ENCODE measurements around the gene ACVR2B.
A peak's percentile ranks its signal among the peaks of the same experiment; 100 is the strongest.

Gene ACVR2B

GRCh38 chr3:38526792-38527191 is 73.1 kb downstream of the ACVR2B start:
- in situ Hi-C loops (cut with MboI; ENCODE audit: low pct_unique_long_range_greater_than_20kb, low sequenced_read_pairs, unreplicated experiment): loop anchor here (25.0 kb wide), 1 partner anchor 486 kb away; no protein-coding TSS in a partner anchor
- TF ChIP-seq CTCF (IDR thresholded peaks at IDR 0.05; ENCODE audit: extremely low read depth, insufficient read depth, missing control alignments): no peak

DNA sequence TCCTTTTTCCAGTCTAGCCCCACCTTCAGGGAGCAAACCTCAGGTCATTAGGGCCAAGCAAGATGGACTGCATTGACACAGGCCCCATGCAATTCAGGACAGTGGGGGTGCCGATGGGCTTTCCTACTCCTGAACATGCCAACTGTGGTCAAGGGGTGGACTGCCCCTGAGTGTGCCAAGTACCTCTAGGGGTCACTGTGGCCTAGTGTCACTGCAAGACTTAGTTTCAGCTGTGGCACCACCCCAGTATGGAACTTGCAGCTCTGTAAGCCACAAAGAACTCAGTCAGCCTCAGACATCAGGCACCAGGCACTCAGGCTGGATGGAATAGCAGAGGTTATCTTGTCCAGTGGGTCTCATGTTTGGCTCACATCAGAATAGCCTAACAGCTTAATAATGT is 74.8 kb downstream of the ACVR2B start:
- TF ChIP-seq CTCF (IDR thresholded peaks at IDR 0.05; ENCODE audit: extremely low read depth, insufficient read depth, missing control alignments): peak; percentile 8
- no peak for DNase-seq (ENCODE audit: low spot score)
- in situ Hi-C loops (cut with MboI; ENCODE audit: low pct_unique_long_range_greater_than_20kb, low sequenced_read_pairs, unreplicated experiment): loop anchor here (25.0 kb wide), 1 partner anchor 484 kb away; no protein-coding TSS in a partner anchor

More at GRCh38 chr3:38526792-38527191, 73.1 kb downstream of the ACVR2B start:
- DNase-seq (ENCODE audit: low spot score): no peak

DNA sequence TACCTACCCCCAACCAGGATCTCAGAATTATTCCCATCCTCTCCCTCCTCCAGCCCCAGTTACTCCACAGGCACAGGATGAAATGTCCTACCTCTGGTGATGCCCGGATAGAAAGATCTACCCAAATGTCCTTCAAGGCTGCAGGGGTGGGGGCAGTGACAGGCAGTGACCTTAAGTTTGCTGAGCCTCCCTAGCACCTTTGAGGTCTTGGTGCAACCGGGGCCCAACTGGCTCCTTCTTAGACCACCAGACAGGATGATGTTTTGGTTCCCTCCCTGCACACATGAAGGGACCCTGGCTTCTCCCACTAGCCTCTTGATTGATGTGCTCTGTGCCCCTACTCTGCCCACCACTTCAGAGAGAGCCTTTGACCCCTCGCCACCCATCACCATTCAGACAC is 78.8 kb downstream of the ACVR2B start:
- no peak for TF ChIP-seq CTCF (IDR thresholded peaks at IDR 0.05; ENCODE audit: extremely low read depth, insufficient read depth, missing control alignments)
- in situ Hi-C loops (cut with MboI; ENCODE audit: low pct_unique_long_range_greater_than_20kb, low sequenced_read_pairs, unreplicated experiment): loop anchor here (25.0 kb wide), 1 partner anchor 480 kb away; no protein-coding TSS in a partner anchor
- no peak for DNase-seq (ENCODE audit: low spot score)

- no peak for TF ChIP-seq CTCF (IDR thresholded peaks at IDR 0.05; ENCODE audit: extremely low read depth, insufficient read depth, missing control alignments)
- no peak for DNase-seq (ENCODE audit: low spot score)
- in situ Hi-C loops (cut with MboI; ENCODE audit: low pct_unique_long_range_greater_than_20kb, low sequenced_read_pairs, unreplicated experiment): loop anchor here (25.0 kb wide), 1 partner anchor 479 kb away; no protein-coding TSS in a partner anchor
Observed at GRCh38 chr3:38533285-38533976, 79.7 kb downstream of the ACVR2B start.

- no peak for TF ChIP-seq CTCF (IDR thresholded peaks at IDR 0.05; ENCODE audit: extremely low read depth, insufficient read depth, missing control alignments)
- in situ Hi-C loops (cut with MboI; ENCODE audit: low pct_unique_long_range_greater_than_20kb, low sequenced_read_pairs, unreplicated experiment): loop anchor here (25.0 kb wide), 1 partner anchor 478 kb away; no protein-coding TSS in a partner anchor
- no peak for DNase-seq (ENCODE audit: low spot score)
Observed at GRCh38 chr3:38534180-38534579, 80.5 kb downstream of the ACVR2B start.

- in situ Hi-C loops (cut with MboI; ENCODE audit: low pct_unique_long_range_greater_than_20kb, low sequenced_read_pairs, unreplicated experiment): loop anchor here (25.0 kb wide), 1 partner anchor 478 kb away; no protein-coding TSS in a partner anchor
- DNase-seq (ENCODE audit: low spot score): no peak
- no peak for TF ChIP-seq CTCF (IDR thresholded peaks at IDR 0.05; ENCODE audit: extremely low read depth, insufficient read depth, missing control alignments)
Observed at GRCh38 chr3:38534604-38535003, 80.9 kb downstream of the ACVR2B start.

Measured in GM13977 (cell line).